ENCODE data around the gene TOR1B.

GRCh38 chr9:129828969-129829368 lies 26.0 kb downstream of the TOR1B start:
- TF ChIP-seq, protein P1, sequence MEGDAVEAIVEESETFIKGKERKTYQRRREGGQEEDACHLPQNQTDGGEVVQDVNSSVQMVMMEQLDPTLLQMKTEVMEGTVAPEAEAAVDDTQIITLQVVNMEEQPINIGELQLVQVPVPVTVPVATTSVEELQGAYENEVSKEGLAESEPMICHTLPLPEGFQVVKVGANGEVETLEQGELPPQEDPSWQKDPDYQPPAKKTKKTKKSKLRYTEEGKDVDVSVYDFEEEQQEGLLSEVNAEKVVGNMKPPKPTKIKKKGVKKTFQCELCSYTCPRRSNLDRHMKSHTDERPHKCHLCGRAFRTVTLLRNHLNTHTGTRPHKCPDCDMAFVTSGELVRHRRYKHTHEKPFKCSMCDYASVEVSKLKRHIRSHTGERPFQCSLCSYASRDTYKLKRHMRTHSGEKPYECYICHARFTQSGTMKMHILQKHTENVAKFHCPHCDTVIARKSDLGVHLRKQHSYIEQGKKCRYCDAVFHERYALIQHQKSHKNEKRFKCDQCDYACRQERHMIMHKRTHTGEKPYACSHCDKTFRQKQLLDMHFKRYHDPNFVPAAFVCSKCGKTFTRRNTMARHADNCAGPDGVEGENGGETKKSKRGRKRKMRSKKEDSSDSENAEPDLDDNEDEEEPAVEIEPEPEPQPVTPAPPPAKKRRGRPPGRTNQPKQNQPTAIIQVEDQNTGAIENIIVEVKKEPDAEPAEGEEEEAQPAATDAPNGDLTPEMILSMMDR (conservative IDR thresholded peaks at IDR 0.05; ENCODE audit: low read length), result no peak
- TF ChIP-seq EZH2phosphoT487 (IDR thresholded peaks at IDR 0.05; ENCODE audit: borderline replicate concordance, low read depth, low read length), result no peak
